Left renal pelvis (tissue), 4 donors: Measurements from ENCODE around the gene TPSB2. TPM values are rescaled to one million over a fixed set of nuclear protein-coding genes. Genes with fewer than 3 reads are reported as not detected.
"Not testable (repeated sequence)": the region's sequence is repeated elsewhere in the genome, so short reads cannot be mapped to it uniquely, and the experiment has no call there.

Experiments
- DNase-seq, 4 donors: peaks; one replicate each; pipeline ENCODE4 v3.0.0-alpha.2; 2013; ENCODE audit warnings: low read depth in 4 of 4, low spot score in 3 of 4
- polyA plus RNA-seq, 4 donors: library from polyadenylated mRNA; unstranded; fragments of 120-200 nt; gene quantifications; one replicate each; pipeline ENCODE4 v1.2.1, GENCODE V29; 2013; ENCODE audit not compliant: insufficient read length in 4 of 4

The TPSB2 gene
- polyA plus RNA-seq, 4 donors, result 0.12 TPM; not detected in 3

DNA sequence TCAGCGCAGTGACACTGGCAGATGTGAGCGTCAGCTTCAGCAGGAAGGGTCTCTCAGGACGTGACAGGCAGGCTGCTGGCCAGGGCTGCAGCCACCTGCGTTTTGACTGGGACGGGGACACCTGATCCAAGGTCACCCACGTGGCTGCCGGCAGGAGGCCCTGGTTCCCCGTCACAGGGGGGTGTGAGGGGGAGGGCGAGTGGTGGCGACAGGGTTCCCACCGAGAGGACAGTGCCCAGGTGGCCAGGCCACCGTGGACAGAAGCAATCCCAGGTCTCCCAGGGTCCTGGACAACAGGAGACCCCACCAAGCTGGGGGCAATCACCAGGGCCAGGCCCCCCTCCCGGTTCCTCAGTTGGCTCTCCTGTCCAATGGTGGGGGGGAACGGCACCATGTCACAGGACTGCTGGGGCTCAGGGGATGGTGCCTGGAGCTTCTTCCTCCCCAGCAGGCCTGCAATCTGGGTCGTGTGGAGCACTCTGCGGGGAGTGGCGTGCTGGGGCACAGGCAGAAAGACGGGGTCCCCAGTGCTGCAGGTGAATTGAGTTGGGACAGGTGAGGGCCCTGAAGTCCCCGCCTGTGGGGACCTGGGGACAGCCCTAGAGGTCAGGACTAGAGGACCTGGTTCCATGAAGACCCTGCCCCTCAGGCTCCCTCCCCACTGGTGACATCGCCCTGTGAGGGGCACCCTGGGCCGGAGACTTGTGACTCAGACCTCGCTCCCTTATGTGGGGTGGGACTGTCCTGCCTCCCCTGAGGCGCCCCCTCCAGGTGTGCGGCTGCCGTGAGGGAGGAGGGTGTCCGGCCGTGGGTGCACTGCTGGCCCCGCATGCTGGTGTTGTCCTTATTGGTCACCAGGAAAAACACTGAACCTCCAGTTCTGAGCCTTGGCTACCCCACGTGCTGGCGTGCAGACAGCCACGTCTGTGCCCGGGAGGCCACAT is 14.2 kb upstream of the TPSB2 start:
- not testable (repeated sequence) for DNase-seq

DNA sequence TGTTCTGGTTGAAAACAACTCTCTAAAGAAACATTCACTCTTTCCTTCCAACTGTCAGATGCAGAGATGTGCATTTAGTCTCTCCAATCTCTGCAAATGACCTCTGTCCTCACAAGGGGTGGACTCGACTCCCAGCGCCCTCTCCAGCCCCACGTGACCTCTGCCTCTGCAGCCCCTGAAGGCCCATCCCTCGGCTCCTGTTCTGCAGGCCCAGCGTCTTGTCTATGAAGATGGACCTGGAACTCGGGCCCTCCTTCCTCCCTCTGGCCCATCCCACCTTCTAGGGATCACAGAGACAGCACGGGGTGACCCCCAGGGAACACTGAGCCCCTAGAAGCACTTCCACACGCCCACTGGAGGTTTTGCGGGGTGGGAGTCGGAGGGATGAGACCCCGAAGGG is 13.4 kb upstream of the TPSB2 start:
- DNase-seq, result not testable (repeated sequence)

- DNase-seq, result not testable (repeated sequence)
These were observed 11.1 kb upstream of the TPSB2 start for GRCh38 chr16:1241081-1241480.

DNA sequence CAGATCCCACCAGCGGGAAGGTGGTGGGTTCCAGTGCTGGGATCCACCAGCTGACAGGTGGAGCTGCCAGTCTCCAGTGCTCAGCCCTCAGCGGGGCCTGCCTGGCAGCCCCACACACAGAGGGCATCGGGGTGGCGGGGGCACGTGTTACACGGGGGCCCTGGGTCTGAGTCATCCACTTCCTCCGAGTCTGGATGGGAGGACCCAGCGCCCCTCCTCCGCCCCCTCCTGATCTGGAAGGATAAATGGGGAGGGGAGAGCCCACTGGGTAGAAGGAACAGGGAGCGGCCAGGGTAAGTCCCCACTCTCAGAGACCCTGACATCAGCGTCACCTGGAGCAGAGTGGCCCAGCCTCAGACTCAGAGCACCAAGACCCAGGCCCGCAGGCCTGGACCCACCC is 10.5 kb upstream of the TPSB2 start, which contains the start of gene TPSAB1:
TSS of gene TPSAB1 (plus strand) at position 270 of the 400 bp plus-strand sequence. CDS start 234 bp downstream, outside the sequence.
- DNase-seq, result not testable (repeated sequence)

DNA sequence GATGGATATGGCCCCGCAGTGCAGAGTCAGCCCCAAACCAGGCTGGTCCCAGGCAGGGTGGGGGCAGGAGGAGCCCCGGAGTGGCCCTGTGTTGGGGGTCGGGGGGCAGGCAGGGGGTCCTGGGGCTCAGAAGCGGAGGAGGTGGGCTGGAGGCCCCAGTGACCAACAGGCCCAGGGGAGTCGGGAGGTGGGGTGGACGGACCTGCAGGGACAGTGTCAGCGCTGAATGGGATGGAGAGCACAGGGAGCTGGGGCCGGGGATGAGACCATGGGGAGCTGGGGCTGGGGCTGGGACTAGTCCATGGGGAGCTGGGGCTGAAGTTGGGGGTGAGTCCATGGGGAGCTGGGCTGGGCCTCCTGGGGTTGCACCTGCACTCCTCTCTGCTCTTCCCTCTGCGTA is 9.6 kb upstream of the TPSB2 start:
- not testable (repeated sequence) for DNase-seq

DNA sequence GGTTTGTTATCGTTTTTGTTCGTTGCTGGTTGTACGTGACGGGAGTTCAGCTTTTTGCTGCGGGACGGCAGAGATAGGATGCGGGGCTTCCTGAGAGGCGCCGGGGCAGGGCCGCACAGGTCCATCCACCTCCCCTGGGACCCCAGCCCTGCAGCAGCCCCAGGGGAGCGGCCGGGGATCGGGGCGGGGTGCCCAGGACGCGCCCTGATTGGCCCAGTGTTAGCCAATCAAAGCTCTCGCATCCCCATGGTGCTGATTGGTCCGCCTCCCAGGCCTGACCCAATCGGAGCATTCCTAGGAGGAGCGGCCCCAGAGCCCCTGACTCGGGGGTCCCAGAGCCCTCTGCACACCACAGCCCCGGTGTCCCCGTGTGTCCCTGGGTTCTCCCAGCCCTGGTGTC is 8.9 kb upstream of the TPSB2 start:
- not testable (repeated sequence) for DNase-seq

DNA sequence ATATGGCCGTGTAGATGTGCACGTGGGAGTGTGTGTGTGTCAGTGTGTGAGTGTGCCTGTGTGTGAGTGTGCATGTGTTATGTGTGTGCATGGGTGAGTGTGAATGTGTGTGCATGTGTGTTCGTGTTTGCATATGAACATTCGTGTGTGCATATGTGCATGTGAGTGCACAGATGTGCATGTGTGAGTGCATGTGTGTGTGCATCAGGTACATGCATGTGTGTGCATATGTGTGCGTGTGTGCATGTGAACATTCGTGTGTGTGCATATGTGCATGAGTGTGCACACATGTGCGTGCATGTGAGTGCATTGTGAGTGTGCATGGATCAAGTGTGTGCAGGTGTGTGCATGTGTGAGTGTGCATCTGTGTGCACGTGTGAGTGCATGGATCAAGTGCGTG is 8.0 kb upstream of the TPSB2 start:
- DNase-seq, result no peak

DNA sequence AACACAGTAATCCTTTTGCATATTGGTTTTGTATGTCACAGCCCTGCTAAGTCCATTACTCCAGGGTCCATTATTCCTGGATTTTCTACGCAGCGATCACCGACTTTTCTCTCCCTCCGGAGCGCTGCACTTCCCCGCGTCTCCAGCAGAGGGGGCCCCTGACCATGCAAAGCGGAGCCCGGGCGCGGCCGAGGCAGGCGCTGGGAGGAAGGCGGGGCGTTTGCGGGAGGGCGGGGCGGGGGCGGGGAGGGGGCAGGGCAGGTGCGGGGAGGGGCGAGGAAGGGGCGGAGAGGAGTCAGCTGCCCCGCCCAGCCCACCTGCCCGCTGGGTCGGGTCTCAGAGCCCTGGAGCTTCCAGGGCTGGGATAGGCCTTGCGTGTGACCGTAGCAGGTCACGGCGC is 6.7 kb upstream of the TPSB2 start:
- DNase-seq, result not testable (repeated sequence)

DNA sequence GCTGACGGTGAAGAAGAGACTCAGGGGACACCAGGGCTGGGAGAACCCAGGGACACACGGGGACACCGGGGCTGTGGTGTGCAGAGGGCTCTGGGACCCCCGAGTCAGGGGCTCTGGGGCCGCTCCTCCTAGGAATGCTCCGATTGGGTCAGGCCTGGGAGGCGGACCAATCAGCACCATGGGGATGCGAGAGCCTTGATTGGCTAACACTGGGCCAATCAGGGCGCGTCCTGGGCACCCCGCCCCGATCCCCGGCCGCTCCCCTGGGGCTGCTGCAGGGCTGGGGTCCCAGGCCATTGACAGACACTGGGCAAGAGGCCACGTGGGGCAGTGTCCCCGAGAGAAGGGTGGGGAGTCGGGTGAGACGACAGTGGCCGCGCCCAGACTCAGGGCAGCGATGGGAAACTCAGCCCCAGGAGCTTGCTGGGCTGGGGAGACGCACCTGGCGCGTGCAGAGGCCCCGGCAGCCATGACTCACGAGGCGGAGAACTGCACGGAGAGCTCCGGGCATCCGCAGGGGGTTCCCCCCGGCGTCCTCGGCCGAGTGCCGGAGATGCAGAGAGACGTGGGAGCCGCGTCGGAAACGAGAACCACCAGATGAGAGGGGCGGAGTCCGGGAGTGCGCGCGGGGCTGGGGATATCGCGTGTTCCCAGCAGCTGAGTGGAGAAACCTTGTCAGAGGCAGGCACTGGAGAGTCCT is 2.2 kb upstream of the TPSB2 start:
- not testable (repeated sequence) for DNase-seq

DNA sequence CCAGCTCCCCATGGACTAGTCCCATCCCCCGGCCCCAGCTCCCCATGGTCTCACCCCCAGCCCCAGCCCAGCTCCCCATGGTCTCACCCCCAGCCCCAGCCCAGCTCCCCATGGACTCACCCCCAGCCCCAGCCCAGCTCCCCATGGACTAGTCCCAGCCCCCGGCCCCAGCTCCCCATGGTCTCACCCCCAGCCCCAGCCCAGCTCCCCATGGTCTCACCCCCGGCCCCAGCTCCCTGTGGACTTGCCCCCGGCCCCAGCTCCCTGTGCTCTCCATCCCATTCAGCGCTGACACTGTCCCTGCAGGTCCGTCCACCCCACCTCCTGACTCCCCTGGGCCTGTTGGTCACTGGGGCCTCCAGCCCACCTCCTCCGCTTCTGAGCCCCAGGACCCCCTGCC is 1.3 kb upstream of the TPSB2 start:
- not testable (repeated sequence) for DNase-seq

DNA sequence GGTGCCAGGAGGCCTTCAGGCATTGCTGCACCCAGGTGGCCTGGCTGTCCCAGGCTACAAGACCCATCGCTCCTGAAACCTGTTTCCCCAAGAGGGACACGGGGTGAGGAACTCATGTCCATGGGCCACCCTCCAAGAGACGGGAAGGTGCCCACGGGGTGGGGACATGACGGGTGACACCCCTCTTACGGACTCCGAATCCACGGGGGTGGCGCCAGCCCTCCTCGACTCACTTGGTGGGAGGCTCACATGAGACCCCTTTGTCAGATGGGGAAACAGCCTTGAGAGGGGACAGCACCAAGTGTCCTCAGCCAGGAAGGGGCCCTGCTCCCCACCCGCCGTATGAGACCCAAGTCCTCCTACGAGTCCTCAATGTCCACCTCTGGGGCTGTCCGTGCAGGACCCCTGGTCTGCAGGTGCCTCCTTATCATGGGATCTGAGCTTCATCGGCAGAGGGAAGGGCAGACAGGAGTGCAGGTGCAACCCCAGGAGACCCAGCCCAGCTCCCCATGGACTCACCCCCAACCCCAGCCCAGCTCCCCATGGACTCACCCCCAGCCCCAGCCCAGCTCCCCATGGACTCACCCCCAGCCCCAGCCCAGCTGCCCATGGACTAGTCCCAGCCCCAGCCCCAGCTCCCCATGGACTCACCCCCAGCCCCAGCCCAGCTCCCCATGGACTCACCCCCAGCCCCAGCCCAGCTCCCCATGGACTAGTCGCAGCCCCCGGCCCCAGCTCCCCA is 658 bp upstream of the TPSB2 start:
- DNase-seq, result not testable (repeated sequence)

DNA sequence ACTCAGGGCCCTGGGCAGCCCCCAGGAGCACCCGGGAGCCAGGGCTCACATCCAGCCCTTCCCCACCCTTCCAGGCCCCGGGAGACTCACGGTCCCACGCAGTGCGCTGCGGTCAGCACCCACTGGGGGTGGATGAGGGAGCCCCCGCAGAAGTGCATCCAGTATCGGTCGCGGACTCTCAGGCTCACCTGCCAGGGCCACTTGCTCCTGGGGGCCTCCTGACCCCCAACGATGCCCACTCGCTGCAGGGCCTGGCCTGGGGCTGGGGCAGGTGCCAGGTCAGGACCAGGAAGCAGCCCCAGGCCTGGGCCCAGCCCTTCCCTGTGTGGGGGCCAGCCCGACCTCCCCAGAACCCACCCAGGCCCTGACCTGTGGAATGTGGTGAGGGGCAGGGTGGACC is 508 bp downstream of the TPSB2 start:
- not testable (repeated sequence) for DNase-seq

- not testable (repeated sequence) for DNase-seq
These were observed 1.8 kb downstream of the TPSB2 start for GRCh38 chr16:1228227-1228626.

- not testable (repeated sequence) for DNase-seq
These were observed 3.3 kb downstream of the TPSB2 start for GRCh38 chr16:1226692-1227091.

DNA sequence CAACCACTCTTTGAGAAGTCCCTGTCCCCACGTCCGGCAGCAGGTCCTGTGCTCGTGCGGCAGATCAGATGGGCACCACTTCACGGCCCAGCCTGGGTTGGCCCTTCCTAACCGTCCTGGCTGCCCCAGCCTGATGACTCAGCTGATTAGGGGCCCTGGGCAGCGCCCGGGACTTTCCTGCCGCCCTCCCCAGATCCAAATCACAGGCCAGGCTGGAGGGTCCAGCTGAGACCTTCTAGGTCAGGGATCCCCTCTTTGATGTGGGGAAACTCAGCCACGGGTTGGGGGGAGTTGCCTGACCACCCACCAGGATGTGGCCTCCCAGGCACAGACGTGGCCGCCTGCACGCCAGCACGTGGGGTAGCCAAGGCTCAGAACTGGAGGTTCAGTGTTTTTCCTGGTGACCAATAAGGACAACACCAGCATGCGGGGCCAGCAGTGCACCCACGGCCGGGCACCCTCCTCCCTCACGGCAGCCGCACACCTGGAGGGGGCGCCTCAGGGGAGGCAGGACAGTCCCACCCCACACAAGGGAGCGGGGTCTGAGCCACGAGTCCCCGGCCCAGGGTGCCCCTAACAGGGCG is 4.2 kb downstream of the TPSB2 start:
- DNase-seq, result not testable (repeated sequence)

GRCh38 chr16:1225051-1225451 is 4.9 kb downstream of the TPSB2 start, which contains the start of gene TPSG1:
TPSG1 (minus strand) TSS chr16:1225268; CDS start chr16:1225252, 16 bp downstream.
- no peak for DNase-seq

- DNase-seq, result no peak
These were observed 5.4 kb downstream of the TPSB2 start for GRCh38 chr16:1224558-1224957.

- no peak for DNase-seq
These were observed 6.4 kb downstream of the TPSB2 start for GRCh38 chr16:1223355-1224214.
